ENCODE measurements around the gene ID4. TPM values are rescaled to one million over a fixed set of nuclear protein-coding genes. Genes with fewer than 3 reads are reported as not detected.

The ID4 gene, protein sequence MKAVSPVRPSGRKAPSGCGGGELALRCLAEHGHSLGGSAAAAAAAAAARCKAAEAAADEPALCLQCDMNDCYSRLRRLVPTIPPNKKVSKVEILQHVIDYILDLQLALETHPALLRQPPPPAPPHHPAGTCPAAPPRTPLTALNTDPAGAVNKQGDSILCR
- not detected in 2 replicates for total RNA-seq

DNA sequence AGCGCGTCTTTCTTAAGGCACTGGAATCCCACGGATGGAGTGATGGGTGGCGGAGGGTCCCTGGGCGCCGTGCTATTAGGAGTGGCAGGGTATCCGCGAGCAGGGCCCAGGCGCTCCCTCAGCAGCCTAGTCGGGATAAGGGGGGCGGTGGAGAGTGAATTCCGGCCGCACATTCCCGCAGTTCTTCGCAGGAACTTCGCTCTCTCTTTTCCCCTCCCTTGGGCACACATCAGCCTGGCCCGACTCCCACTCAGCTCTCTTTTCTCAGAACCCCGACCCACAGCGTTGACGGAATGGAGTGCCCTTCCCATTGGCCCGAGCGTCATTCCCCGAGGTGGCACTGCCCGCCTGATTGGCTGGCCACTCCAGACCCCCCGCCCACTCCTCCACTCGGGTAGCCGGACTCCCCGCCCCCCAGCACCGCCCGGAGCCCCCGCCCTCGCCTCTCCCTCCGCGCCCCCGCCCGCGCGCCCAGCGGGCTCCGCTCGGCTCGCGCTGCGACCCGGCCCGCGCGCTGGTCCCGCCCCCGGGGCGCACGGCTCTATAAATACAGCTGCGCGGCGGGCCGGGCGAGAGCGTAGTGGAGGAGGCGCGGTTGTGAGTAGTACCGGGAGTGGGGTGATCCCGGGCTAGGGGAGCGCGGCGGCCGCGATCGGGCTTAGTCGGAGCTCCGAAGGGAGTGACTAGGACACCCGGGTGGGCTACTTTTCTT lies at the start of gene ID4:
TSS of gene ID4 (plus strand) at position 572 of the 712 bp plus-strand sequence. CDS start 385 bp downstream, outside the sequence.
- intact Hi-C loops (cut with micrococcal nuclease): no loop called here

GRCh38 chr6:19788686-19789085 lies 48.5 kb upstream of the ID4 start:
- intact Hi-C loops (cut with micrococcal nuclease): no loop called here

DNA sequence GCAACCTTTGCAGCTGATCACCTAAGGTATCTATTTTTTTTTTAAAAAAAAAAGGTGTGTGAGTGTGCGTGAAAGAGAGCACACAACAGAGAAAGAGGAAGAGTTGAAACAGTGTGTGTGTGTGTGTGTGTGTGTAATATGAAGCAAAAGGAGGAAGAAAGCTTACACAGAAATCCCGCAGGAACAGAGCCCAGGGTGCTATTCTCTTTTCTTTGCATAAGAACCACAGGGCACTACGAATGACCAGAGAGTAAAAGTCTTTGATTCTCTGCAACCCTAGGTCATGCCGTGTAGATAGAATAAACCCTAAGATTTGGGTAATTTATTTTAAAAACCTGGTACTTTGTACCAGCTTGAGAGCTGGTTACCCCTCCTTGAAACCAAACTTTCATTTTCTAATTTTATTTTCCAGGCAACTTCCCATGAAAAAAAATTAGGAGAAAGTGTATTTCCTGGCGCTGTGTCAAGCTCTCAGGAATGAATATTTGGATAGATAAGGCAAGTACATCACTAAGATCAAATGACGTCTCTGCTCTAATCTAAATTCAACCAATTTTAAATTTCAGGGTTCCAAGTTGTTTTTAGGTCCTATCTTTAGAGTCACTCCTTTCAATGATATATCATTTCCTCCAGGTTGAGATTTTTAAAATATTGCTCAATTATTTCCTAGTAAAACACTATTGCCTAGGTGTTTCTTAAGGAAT lies 47.9 kb upstream of the ID4 start:
- intact Hi-C loops (cut with micrococcal nuclease): no loop called here

- intact Hi-C loops (cut with micrococcal nuclease): no loop called here
These were observed 45.9 kb upstream of the ID4 start for GRCh38 chr6:19791267-19791666.

GRCh38 chr6:19795211-19795610 lies 42.0 kb upstream of the ID4 start:
- intact Hi-C loops (cut with micrococcal nuclease): loop anchor here (5.0 kb wide), 1 partner anchor 48 kb away; no protein-coding TSS in a partner anchor

GRCh38 chr6:19796452-19796851 lies 40.7 kb upstream of the ID4 start:
- intact Hi-C loops (cut with micrococcal nuclease): loop anchor here (5.0 kb wide), 1 partner anchor 49 kb away; no protein-coding TSS in a partner anchor

GRCh38 chr6:19798362-19798761 lies 38.8 kb upstream of the ID4 start:
- intact Hi-C loops (cut with micrococcal nuclease): loop anchor here (5.0 kb wide), 1 partner anchor 51 kb away; no protein-coding TSS in a partner anchor

DNA sequence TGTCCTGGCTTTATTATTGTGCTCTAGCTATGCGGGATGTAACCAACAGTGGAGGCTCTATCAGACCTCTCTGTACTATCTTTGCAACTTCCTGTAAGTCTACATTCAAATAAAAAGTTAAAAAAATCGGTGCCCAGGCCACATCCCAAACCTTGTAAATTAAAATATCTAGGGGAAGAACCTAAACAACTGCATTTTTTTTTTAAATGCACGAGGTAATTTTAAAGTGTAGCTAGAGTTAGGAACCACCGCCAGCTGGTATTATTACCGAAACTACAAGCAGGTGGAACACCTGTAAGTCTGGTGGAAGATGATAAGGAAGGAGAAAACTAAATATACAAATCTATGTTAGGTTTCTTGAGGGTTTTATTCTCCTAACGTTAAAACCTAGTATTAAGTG lies 34.5 kb upstream of the ID4 start:
- intact Hi-C loops (cut with micrococcal nuclease): no loop called here

DNA sequence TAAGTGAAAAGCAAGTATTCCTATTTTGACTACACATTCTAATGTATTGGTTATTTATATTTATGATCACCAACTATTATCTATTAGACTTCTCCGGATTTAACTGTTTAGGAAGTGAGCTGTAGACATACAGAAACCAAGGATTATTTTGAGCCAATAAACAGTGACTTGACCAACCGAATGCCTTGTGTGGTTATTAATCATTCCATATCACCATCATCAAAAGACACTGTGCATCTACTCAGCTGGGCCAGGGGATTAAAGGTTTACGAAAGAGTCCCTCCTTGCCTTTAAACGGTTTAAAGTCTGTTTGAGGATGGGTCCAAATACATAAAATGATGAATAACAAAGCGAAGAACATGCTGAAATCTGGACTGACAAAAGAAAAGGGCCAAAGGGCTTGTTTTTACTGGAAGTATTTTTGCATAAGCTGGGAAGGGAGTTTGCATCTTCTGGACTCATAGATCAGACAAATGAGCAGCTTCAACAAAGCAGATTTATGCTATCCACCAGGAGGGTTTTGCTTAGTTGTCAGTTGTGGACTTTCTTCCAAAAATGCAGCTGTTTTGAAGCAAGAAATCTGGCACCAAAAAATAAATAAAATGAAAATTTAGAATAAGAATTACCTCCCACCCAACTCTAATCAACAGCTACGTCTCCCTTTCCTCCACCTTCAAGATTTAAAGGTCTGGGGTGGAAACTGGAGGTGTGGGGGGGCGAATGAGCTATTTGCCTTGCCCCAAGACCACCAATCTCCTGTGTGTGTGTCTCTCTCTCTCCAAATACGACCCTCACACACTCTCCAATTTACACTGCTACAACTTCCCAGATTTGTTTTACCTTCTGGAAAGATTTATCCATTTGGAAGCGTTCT lies 33.6 kb upstream of the ID4 start:
- intact Hi-C loops (cut with micrococcal nuclease): no loop called here

- intact Hi-C loops (cut with micrococcal nuclease): no loop called here
These were observed 32.7 kb upstream of the ID4 start for GRCh38 chr6:19804205-19805128.

- intact Hi-C loops (cut with micrococcal nuclease): no loop called here
These were observed 32.1 kb upstream of the ID4 start for GRCh38 chr6:19805129-19805481.

- intact Hi-C loops (cut with micrococcal nuclease): no loop called here
These were observed 30.2 kb upstream of the ID4 start for GRCh38 chr6:19806971-19807396.

GRCh38 chr6:19811397-19812079 lies 25.6 kb upstream of the ID4 start:
- intact Hi-C loops (cut with micrococcal nuclease): no loop called here

DNA sequence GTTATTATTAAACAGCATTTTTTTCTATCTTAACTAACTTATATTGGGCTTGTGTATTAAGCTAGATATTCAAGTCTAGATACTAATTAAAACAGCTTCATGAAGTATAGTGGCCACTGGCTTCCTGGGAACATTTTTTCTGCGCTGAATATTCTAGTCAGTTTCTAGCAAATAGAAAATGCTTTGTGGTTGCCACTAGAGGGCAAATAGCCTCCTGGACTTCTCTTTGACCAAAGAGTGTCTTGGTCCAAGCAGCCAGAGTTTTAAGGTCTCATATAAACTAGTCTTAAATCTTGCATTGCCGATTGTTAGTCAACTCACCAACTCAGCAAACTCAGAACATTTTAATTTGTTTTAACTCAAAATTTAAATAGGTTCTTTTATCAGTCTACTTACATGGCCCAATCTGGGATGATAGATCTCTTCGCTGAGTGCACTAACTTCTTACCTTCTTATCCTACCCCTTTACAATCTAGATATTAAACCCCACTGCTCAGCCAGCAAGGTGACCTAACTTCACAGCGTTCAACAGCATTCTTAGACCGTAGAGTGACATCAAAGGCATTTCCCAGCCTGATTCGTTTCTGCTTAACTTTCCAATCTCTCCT lies 24.6 kb upstream of the ID4 start:
- intact Hi-C loops (cut with micrococcal nuclease): no loop called here

DNA sequence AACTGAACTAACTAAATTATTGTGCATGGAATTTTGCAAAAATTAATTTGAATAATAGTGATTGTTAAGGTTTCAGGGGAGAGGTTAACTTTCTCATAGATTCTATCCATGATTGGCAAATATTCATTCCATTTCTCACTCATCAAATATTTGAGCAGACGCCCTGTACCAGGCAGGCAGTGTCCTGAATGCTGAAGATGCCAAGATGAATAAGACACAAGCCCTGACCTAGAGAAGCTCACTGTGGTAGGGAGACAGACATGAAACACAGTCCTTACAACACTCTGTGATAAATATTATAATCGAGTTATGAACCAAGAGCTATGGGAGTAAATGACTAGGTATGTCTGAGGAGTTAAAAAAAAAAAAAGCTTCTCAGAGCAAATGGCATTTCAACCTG lies 18.4 kb upstream of the ID4 start:
- intact Hi-C loops (cut with micrococcal nuclease): no loop called here

GRCh38 chr6:19824058-19824807 lies 12.9 kb upstream of the ID4 start:
- intact Hi-C loops (cut with micrococcal nuclease): no loop called here

GRCh38 chr6:19827247-19827646 lies 9.9 kb upstream of the ID4 start:
- intact Hi-C loops (cut with micrococcal nuclease): no loop called here

- intact Hi-C loops (cut with micrococcal nuclease): no loop called here
These were observed 9.3 kb upstream of the ID4 start for GRCh38 chr6:19827903-19828302.

DNA sequence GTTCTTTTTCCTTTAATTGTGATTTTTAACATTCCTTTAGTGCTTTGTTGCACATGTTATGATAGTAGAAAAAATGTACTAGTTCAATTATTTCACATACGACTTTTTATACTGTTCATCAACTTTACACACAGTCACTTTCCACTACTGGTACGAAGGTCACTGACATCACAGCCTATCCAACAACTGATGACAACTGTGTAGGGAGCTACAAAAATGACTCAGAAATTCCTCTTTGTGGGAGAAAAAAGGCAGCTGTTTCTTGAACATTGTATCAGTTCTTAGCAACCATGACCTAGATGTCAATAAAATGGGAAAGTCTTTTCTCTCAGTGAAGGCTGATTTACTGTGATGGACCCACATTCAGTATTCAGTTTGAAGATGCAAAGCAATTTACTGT lies 7.0 kb upstream of the ID4 start:
- intact Hi-C loops (cut with micrococcal nuclease): no loop called here
